H1 (cell line): Measurements from ENCODE around the gene ZNF526.
A peak's percentile ranks its signal among the peaks of the same experiment; 100 is the strongest.

Experiments used
- CEBPB ChIP-seq: IDR thresholded peaks from 2 replicates; pipeline ENCODE4 v1.6.1; 2012; ENCODE audit warnings: low read depth, low read length
- CHD7 ChIP-seq: fragments of 300-600 bp; sonication (generic); IDR thresholded peaks from 2 replicates; pipeline ENCODE4 v1.7.1; 2012; ENCODE audit warnings: low read length, moderate library complexity, mild to moderate bottlenecking, inconsistent platforms; ENCODE audit not compliant: insufficient replicate concordance
- CREB1 ChIP-seq: IDR thresholded peaks from 2 replicates; pipeline ENCODE4 v1.6.1; 2012; ENCODE audit warnings: inconsistent platforms
- CTCF ChIP-seq, 3 experiments: IDR thresholded peaks; 1 replicate in 2 of 3; 2 replicates in 1 of 3; pipeline versions ENCODE4 v1.5.1 to v1.6.1; 2011; ENCODE audit warnings: low read length in 3 of 3, mild to moderate bottlenecking in 3 of 3, inconsistent platforms in 2 of 3, low read depth in 1 of 3, moderate library complexity in 1 of 3; ENCODE audit not compliant: insufficient read depth in 1 of 3; ENCODE audit errors: control extremely low read depth in 1 of 3
- EP300 ChIP-seq, 2 experiments: IDR thresholded peaks; 1 replicate in 1 of 2; 2 replicates in 1 of 2; pipeline ENCODE4 v1.6.1; 2011 to 2012; ENCODE audit warnings: low read depth in 2 of 2, low read length in 2 of 2, mild to moderate bottlenecking in 2 of 2, borderline replicate concordance in 1 of 2, inconsistent platforms in 1 of 2, moderate library complexity in 1 of 2
- EZH2 ChIP-seq: fragments of 200-600 bp; sonication (generic); IDR thresholded peaks from 2 replicates; pipeline ENCODE4 v1.7.1; 2012; ENCODE audit warnings: low read depth, mild to moderate bottlenecking, moderate library complexity, low read length, inconsistent platforms; ENCODE audit not compliant: severe bottlenecking
- JUND ChIP-seq: IDR thresholded peaks from 2 replicates; pipeline ENCODE4 v1.6.1; 2011; ENCODE audit warnings: mild to moderate bottlenecking, improper control_type of control experiment, low read length
- MAX ChIP-seq: IDR thresholded peaks from 2 replicates; pipeline ENCODE4 v1.6.1; 2012; ENCODE audit warnings: inconsistent platforms
- NRF1 ChIP-seq: IDR thresholded peaks from 2 replicates; pipeline ENCODE4 v1.6.1; 2011; ENCODE audit warnings: mild to moderate bottlenecking, low read depth, low read length, improper control_type of control experiment
- POLR2A ChIP-seq, 2 experiments: IDR thresholded peaks; 1 replicate in 1 of 2; 2 replicates in 1 of 2; pipeline ENCODE4 v1.6.1; 2011; ENCODE audit warnings: low read depth in 2 of 2, low read length in 2 of 2, mild to moderate bottlenecking in 2 of 2; ENCODE audit errors: control extremely low read depth in 1 of 2
- POLR2AphosphoS5 ChIP-seq: IDR thresholded peaks from 2 replicates; pipeline ENCODE4 v1.6.1; 2011; ENCODE audit warnings: low read depth, low read length
- TBP ChIP-seq: IDR thresholded peaks from 2 replicates; pipeline ENCODE4 v1.6.1; 2011; ENCODE audit warnings: low read depth, low read length, improper control_type of control experiment
- TCF12 ChIP-seq: IDR thresholded peaks from 2 replicates; pipeline ENCODE4 v1.6.1; 2011; ENCODE audit warnings: low read depth, mild to moderate bottlenecking, low read length
- USF2 ChIP-seq: IDR thresholded peaks from 2 replicates; pipeline ENCODE4 v1.6.1; 2011; ENCODE audit warnings: low read length, improper control_type of control experiment

- no peak for TF ChIP-seq TCF12
- TF ChIP-seq POLR2A (IDR thresholded peaks at IDR 0.05; ENCODE audit: control extremely low read depth in 1 of 2, low read depth in 2 of 2, low read length in 2 of 2) = no peak
- no peak for TF ChIP-seq CHD7
- no peak for TF ChIP-seq CEBPB
- TF ChIP-seq CREB1 = peak; percentile 74
- peak in 2 of 3 experiments; percentile 32 to 62; a peak in 2 of 4 replicates for TF ChIP-seq CTCF (IDR thresholded peaks at IDR 0.05; ENCODE audit: control extremely low read depth in 1 of 3, insufficient read depth in 1 of 3, low read depth in 1 of 3, low read length in 3 of 3)
- no peak for TF ChIP-seq NRF1
- no peak for TF ChIP-seq EZH2
- no peak for TF ChIP-seq POLR2AphosphoS5
- TF ChIP-seq MAX = peak; percentile 61; the same call in 1 of the 2 replicates
- TF ChIP-seq USF2 = no peak
- peak; percentile 69; the same call in 1 of the 2 replicates for TF ChIP-seq TBP
- TF ChIP-seq EP300 (IDR thresholded peaks at IDR 0.05; ENCODE audit: borderline replicate concordance in 1 of 2, low read depth in 2 of 2, low read length in 2 of 2) = no peak
- no peak for TF ChIP-seq JUND
Observed at GRCh38 chr19:42176990-42177685, 43.0 kb upstream of the ZNF526 start.
